ENCODE measurements around the gene KANK2. TPM values are rescaled to one million over a fixed set of nuclear protein-coding genes. Genes with fewer than 3 reads are reported as not detected.

Gene KANK2
- total RNA-seq, 1 experiment from 2014 or later, result 10.9 TPM

DNA sequence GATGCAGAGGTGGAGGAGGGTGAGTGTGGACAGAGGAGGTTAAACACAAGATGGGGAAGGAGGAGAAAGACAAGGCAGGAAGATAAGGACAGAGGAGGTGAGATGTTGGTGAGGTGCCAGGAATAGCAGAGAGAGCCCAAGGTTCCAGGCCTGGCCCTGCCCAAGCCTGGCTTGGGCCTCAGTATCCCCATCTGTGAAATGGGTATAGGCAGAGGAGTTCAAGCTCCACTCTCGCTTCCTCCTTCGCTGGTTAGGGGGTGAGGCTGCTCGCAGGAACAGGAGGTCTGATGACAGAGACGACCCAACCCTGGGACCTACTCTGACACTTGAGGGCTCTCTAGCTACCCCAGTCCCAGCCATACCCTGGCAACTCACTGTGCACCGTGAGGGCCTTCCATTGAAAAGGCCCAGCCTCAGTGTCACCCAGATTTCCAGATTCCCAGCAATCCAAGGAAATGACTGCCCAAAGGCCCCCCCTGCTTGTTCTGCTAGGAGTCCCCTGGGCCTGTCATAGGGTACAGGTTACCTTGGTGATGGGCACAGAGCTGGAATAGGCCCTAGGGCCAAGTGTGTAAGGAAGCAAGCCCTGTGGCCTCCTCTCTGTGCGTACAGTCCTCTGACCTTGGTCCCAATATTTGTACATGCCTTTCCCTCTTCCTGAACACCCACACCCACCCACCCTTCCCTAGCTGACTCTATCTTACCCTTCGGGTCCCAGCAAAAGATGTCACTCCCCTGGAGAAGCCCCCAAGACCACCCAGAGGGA lies 33.5 kb upstream of the KANK2 start:
- in situ Hi-C loops (cut with HindIII; ENCODE audit: low pct_unique_long_range_greater_than_20kb, low sequenced_read_pairs), result no loop called here
- DNase-seq (ENCODE audit: low read depth, low spot score), result no peak

DNA sequence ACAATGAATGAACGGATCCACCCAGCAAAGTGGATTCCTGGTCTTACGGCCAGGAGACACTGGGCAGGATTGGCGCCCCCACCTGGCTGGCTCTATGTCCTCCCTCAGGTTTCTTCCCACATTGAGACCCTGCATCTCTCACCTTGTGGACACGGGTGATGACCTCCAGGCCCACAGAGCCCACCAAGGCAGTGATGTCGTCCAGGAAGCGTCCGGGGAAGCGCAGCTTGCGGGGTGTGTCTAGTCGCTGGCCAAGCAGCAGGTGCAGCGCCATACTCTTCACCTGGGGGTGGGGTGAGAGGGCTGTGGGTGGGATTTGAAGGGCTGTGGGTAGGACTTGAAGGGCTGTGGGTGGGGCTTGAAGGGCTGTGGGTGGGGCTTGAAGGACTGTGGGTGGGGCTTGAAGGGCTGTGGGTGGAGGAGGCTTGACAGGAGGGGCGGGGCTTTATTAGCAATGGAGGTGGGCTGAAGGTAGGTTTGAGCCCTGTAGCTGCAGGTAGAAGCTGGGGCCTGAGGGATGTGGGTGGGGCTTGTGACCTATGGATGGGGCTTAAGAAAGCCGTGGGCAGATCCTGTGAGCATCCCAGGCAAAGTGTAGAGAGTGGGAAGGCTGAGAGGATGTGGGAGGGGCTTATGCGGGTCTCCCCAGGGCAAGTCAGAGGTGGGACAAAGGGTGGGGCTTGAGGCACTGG lies 30.0 kb upstream of the KANK2 start:
- peak; percentile 30 for DNase-seq (ENCODE audit: low read depth, low spot score)
- in situ Hi-C loops (cut with HindIII; ENCODE audit: low pct_unique_long_range_greater_than_20kb, low sequenced_read_pairs), result no loop called here

DNA sequence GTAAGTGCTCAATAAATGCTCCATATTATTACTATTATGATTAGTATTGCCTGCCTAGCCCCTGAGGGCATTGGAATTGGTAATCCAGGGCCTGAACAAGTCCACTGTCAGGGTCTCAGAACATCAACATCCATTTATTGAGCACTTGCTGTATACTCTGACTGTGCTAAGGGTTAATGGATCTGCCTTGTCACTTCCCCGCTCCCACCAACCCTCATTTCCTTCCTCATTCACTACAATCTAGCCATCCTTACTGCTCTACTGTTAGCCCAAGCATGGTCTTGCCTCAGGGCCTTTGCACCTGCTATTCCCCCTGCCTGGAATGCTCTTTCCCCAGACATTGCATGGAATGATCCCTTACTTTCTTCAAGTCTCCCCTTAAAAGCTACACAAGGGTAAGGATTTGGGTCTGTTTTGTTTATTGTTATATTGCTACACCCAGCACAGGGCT lies 29.4 kb upstream of the KANK2 start:
- in situ Hi-C loops (cut with HindIII; ENCODE audit: low pct_unique_long_range_greater_than_20kb, low sequenced_read_pairs), result no loop called here
- DNase-seq (ENCODE audit: low read depth, low spot score), result no peak

DNA sequence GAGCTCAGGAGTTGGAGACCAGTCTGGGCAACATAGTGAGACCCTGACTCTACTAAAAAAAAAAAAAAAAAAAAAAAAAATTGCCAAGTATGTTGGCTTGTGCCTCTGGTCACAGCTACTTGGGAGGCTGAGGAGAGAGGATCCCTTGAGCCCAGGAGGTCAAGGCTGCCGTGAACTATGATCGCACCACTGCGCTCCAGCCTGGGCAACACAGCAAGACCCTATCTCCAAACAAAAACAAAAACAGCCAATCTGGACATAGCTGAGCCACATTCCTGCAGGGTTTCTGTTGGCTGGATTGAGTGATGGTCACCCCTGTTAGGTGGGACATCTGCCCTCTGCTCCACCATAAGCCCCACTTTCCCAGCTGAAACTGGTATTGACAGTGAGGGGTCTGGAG lies 28.5 kb upstream of the KANK2 start:
- in situ Hi-C loops (cut with HindIII; ENCODE audit: low pct_unique_long_range_greater_than_20kb, low sequenced_read_pairs), result no loop called here
- no peak for DNase-seq (ENCODE audit: low read depth, low spot score)

DNA sequence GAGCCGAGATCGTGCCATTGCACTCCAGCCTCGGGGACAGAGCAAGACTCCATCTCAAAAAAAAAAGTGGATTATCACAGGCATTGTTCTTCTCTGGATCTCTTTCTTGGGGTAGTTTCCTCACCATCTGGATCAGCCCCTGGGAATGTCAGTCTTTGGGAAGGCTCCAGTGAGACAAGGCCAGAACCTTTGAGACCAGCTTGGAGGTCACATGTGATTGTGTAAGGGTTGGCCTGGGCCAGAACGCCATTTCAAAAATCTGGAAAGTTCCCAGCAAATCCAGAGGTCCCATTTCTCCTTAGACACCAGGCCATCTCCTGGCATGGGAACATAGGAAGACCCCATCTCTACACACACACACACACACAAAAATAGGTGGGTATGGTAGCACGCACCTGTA lies 27.8 kb upstream of the KANK2 start:
- DNase-seq (ENCODE audit: low read depth, low spot score), result no peak
- in situ Hi-C loops (cut with HindIII; ENCODE audit: low pct_unique_long_range_greater_than_20kb, low sequenced_read_pairs), result no loop called here

DNA sequence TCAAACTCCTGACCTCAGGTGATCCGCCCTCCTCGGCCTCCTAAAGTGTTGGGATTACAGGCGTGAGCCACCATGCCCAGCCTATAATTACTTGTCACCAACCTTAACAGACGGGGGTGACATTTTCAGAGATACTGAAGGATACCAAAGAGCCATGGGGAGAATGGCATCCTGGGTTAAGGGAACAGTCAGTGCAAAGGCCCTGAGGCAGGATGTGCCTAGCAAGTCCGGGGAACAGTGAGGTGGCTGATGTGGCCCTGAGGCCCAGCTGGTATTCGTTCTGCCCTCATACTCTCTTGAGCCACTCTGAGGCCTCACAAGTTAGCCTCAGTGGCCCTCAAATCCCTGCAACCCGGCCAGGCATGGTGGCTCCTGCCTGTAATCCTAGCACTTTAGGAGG lies 27.1 kb upstream of the KANK2 start:
- in situ Hi-C loops (cut with HindIII; ENCODE audit: low pct_unique_long_range_greater_than_20kb, low sequenced_read_pairs), result no loop called here
- DNase-seq (ENCODE audit: low read depth, low spot score), result no peak

DNA sequence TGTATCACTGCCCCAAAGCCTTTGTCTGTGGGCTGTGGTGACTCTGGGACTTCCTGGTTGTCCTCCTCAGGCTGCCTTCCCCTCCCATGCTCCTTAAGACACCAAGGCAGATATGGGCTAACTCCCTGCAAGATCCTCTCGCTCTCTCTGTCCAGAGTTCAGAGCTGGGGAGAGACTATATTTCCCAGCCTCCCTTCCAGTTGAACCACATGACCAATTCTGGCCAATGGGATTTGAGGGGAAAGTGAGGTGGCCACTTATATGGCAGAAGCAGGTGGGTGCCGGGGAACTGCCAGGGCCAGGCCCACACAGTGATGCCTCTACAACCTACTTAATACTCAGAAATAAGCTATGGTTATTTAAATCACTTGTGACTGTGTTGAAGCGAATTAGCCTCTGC lies 25.9 kb upstream of the KANK2 start:
- in situ Hi-C loops (cut with HindIII; ENCODE audit: low pct_unique_long_range_greater_than_20kb, low sequenced_read_pairs), result no loop called here
- DNase-seq (ENCODE audit: low read depth, low spot score), result no peak

DNA sequence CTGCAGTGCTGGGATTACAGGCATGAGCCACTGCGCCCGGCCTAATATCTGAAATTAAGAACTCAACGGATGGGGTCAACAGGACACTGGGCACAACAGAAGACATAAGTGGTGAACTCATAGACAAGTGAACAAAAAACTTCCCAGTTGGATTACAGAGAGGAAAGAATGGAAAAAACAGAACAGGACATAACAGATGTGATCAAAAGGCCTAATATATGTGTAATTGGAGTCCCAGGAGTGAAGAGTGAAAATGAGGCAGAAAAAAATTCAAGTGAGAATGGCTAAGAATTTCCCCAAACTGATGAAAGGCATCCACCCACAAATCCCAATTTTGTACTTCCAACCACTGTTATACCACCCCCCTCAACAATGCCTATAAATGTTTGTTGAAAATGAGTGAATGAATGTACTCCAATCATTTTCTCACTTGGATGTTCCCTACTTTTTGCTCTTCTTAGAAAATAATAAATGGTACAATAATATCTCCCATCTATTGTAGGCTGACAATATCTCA lies 23.8 kb upstream of the KANK2 start:
- DNase-seq (ENCODE audit: low read depth, low spot score), result no peak
- in situ Hi-C loops (cut with HindIII; ENCODE audit: low pct_unique_long_range_greater_than_20kb, low sequenced_read_pairs), result no loop called here

DNA sequence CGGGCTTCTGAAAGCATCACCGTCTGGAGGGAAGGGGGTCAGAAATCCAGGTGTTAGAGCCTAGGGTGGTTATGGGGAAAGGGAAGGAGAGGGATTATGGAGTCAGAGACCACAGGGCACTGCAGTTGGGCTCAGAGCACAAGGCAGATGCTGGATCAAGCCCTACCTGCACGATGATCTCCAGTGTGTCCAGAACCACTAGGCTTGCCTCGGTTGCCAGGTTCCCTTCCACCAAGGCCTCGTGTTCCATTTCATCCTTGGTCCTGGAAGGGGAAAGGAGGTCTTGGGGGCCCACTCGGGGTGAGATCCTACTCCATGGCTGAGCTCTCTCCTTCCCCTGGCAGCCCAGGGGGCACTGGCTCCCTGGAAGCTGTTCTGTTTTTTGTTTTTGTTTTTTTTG lies 17.0 kb upstream of the KANK2 start:
- DNase-seq (ENCODE audit: low read depth, low spot score), result no peak
- in situ Hi-C loops (cut with HindIII; ENCODE audit: low pct_unique_long_range_greater_than_20kb, low sequenced_read_pairs), result no loop called here

DNA sequence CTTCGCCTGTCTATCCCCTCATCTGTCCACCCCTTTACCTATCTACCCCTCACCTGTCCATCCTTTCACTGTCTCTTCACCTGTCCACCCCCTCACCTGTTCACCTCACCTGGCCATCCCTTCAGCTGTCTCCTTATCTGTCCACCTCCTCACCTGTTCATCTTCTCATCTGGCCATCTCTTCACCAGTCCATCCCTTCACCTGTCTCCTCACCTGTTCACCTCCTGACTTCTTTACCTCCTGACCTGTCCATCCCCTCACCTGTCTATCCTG lies 13.2 kb upstream of the KANK2 start:
- in situ Hi-C loops (cut with HindIII; ENCODE audit: low pct_unique_long_range_greater_than_20kb, low sequenced_read_pairs), result no loop called here
- DNase-seq (ENCODE audit: low read depth, low spot score), result no peak

DNA sequence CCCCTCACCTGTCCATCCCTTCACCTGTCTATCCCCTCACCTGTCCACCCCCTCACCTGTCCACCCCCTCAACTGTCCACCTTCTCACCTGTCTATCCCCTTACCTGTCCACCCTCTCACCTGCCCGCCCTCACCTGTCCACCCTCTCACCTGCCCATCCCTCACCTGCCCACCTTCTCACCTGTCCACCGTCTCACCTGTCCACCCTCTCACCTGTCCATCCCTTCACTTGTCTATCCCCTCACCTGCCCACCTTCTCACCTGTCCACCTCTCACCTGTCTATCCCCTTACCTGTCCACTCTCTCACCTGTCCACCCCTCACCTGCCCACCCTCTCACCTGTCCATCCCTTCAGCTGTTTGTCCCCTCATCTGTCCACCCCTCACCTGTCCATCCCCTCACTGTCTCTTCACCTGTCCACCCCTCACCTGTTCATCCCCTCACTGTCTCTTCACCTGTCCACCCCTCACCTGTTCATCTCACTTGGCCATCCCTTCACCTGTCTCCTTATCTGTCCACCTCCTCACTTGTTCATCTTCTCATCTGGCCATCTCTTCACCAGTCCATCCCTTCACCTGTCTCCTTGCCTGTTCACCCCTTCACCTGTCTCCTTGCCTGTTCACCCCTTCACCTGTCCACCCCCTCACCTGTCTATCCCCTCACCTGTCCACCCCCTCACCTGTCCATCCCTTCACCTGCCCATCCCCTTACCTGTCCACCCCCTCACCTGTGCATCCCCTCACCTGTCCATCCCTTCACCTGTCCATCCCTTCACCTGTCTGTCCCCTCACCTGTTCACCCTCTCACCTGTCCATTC lies 12.7 kb upstream of the KANK2 start:
- in situ Hi-C loops (cut with HindIII; ENCODE audit: low pct_unique_long_range_greater_than_20kb, low sequenced_read_pairs), result no loop called here
- no peak for DNase-seq (ENCODE audit: low read depth, low spot score)

DNA sequence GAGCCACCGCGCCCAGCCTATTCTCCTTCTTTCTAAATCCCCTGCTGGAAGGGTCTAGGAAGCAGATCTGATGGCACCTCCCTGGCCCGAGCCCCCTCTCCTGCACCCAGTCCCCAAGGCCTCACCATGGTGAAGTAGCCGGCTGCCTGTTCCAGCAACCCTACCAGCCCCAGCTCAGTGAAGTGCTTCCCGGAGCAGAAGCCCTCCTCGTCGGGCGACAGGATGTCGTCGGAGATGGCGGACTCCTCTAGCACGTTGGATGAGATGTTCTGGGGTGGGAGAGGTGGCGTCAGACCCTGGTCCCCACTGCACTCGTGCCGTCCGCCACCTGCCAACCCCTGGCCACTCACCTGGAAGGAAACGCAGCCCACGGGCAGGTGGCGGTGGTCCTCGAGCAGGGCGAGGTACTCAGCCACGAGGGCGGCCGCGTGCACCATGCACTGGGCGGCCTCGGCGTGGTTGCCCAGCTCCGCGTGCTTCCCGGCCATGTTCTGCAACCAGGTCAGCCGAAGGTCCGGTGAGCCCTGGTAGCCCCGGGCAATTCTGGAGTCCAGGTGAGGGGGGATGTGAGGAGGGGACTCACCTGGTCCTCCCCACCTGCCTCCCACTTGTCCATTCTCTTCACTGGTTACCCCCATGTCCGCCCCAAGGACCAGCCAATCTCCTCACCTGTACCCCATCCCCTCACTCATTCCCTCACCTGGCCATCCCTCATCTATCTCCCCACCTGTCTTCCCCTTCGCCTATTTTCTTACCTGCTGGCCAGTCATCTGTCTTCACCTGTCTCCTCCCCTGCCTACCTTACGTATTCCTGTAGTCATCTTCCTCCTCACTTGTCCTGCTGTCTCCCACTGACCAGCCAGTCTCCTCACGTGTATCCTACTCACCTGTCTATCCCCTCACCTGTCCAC lies 11.5 kb upstream of the KANK2 start:
- peak; percentile 18 for DNase-seq (ENCODE audit: low read depth, low spot score)
- in situ Hi-C loops (cut with HindIII; ENCODE audit: low pct_unique_long_range_greater_than_20kb, low sequenced_read_pairs), result no loop called here

DNA sequence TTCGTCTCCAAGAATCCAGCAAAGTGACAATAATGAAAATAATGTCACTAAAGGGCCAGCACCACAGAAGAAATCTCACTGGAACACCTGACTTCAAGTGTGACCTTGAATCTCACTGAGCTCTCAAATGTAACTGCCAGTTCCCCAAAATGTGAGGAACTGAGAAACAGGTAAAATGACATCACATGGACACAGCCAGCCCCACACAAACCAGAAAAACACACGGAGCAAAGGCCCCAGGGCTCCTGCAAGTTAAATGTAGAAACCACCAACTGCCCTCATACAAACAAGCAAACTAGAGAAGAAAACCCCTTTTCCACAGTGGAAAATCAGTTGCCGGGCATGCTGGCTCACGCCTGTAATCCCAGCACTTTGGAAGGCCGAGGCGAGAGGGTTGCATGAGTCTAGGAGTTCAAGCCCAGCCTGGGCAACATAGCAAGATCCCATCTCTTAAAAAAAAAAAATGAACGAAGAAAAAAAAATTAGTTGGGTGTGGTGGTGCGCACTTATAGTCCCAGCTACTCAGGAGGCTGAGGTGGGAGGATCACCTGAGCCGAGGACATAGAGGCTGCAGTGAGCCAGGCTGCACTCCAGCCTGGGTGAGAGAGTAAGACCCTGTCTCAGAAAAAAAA lies 8.7 kb upstream of the KANK2 start:
- in situ Hi-C loops (cut with HindIII; ENCODE audit: low pct_unique_long_range_greater_than_20kb, low sequenced_read_pairs), result no loop called here
- no peak for DNase-seq (ENCODE audit: low read depth, low spot score)

DNA sequence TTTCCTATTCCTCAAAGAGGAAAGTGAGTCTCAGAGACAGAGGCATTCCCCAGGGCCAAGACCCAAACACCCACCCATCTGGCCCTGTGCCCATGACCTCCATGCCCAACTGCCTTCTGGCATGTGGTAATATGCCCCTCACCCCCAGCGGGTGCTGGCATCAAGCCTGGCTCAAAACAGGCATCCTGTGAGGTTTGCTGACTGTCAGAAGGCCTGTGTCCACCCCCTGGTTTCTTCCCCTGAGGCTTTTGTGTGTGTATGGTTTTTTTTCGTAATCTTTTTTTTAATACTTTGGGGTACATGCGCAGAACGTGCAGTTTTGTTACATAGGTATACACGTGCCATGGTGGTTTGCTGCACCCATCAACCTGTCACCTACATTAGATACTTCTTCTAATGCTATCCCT lies 7.6 kb upstream of the KANK2 start:
- in situ Hi-C loops (cut with HindIII; ENCODE audit: low pct_unique_long_range_greater_than_20kb, low sequenced_read_pairs), result no loop called here

DNA sequence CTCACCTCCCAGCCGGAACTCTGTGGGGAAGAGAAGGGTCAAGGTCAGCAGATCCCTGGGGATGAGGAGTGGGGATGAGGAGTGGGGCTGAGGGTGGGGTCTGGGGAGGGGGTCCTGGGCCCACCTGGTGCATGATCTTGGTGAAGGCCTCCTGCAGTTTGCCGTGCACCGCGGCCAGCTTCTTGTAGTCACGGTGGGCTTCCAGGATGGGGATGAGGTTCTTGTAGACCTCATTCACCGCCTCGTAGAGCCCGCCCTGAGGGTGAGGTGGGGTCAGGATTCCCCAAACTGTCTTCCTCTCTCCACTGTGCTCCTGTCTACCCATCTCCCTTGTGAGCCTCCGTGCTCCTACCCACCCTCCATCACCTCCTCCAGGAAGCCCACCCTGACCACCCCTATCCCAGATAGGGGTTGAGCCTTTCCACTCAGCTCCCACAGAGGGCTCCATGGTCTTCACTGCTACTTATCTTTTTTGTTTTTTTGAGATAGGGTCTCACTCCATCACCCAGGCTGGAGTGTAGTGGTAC lies 6.8 kb upstream of the KANK2 start:
- in situ Hi-C loops (cut with HindIII; ENCODE audit: low pct_unique_long_range_greater_than_20kb, low sequenced_read_pairs), result no loop called here
- DNase-seq (ENCODE audit: low read depth, low spot score), result no peak

More for the DNA sequence above, 7.6 kb upstream of the KANK2 start:
- DNase-seq (ENCODE audit: low read depth, low spot score), result no peak

DNA sequence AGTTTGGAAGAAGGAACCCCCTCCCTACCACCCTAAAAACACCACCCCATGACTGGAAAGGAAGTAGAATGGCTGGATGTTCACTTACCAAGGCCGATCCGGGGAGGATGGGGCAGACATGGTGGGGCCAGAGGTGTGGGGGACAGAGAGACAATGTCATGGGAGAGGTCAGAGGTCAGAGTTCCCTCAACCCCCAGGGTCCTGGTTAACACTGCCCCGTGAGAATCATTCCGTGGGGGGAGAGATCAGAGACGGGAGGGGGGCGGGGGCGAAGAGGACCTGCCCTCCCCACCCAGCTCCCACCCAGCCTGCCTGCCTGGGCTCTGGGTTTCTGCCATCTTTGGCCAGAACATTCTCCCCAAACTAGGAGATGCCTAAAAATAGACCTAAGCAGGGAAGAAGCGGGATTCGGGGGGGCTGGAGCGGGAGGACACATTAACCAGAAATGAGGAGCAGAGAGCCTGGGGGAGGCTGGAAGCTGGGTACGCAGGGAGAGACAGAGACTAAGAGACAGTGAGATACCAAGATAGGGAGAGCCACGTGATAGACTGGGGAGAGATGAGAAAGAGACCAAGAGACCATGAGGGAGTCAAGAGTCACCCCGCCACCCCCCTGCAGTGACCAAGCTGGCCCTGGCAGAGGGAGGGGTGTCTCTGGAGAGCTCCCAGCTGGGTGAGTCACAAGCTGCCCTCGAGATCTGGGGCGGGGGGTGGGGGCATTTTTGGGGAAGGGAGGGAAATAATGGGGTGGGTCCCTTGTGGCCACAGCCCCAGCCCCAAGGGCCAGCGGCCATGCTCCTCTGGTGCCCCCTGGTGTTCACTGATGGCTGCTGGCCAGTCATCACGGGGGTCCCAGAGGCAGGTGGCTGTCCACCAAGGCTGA lies 6.1 kb upstream of the KANK2 start:
- in situ Hi-C loops (cut with HindIII; ENCODE audit: low pct_unique_long_range_greater_than_20kb, low sequenced_read_pairs), result no loop called here

More for the DNA sequence above, 6.1 kb upstream of the KANK2 start:
- DNase-seq (ENCODE audit: low read depth, low spot score), result peak; percentile 53
